ENCODE results near the gene DBT. TPM values are rescaled to one million over a fixed set of nuclear protein-coding genes. Genes with fewer than 3 reads are reported as not detected.

DBT gene
- total RNA-seq, 1 experiment from 2014 or later = 20.3 TPM

DNA sequence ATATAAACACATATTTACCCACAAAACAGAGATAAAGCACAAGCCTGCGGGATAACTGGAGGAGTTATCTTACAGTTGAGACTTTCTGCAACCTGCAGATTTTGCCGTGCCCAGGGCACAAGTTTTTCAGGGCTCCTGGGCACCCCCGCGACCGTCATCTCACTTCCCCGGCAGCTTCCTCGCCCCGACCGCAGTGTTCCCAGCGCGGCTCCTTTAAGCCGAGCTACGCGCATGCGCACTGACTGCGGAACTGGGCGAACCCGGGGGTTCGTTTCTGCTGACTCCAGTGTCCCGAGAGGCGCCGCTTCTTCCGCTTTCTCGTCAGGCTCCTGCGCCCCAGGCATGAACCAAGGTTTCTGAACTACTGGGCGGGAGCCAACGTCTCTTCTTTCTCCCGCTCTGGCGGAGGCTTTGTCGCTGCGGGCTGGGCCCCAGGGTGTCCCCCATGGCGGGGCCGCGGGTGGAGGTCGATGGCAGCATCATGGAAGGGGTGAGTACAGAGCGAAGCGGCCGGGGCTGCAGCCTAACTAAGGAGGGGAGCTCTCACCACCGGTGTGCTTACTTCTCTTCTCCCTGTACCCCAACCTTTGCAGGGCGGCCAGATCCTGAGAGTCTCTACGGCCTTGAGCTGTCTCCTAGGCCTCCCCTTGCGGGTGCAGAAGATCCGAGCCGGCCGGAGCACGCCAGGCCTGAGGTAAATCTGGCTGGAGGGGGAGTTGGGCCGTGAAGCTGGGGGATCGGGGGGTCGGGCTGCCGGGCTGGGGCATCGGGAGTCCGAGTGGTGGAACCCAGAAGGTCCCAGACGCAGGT, 16.5 kb upstream of the DBT start, which contains the start of gene RTCA:
Gene RTCA (plus strand): TSS at position 286 of the 810 bp plus-strand sequence. CDS start 160 bp downstream, at position 446.
- H3K23ac ChIP-seq (ENCODE audit: insufficient read length, low read depth, low read length) = no peak within 1 kb of the TSS
- Mint-ChIP-seq H3K27me3 (ENCODE audit: low read depth) (peaks cover 3% of the 10 kb centered on the region), H3K36me3 (ENCODE audit: insufficient read depth in 1 of 3, low read depth in 3 of 3) (peaks cover 41 to 61% (median 54%) of the 10 kb centered on the region in 3 experiments), H3K27ac (peak within 1 kb of the TSS; percentile 96 to 99 (median 98)), H3K4me3 (peak within 1 kb of the TSS; percentile 98 to 99), H3K9me3 (peaks cover 18 to 32% of the 10 kb centered on the region in 2 experiments), H3K4me1 (peaks cover 6 to 11% of the 10 kb centered on the region in 2 experiments)
- peak within 1 kb of the TSS; percentile 81 for H3K4me2 ChIP-seq (ENCODE audit: insufficient read depth, insufficient read length, low read length)
- H2BK20ac ChIP-seq (ENCODE audit: low read depth, low read length, poor library complexity, severe bottlenecking) = no peak within 1 kb of the TSS
- no peak within 1 kb of the TSS for H2BK12ac ChIP-seq (ENCODE audit: insufficient read length, low read depth, low read length)
- no peak within 1 kb of the TSS for H3K56ac ChIP-seq (ENCODE audit: insufficient read length, low read depth, low read length)
- no peaks in the 10 kb centered on the region for H4K20me1 ChIP-seq (ENCODE audit: control insufficient read depth, insufficient read depth, insufficient read length)
- TF ChIP-seq, protein P1, sequence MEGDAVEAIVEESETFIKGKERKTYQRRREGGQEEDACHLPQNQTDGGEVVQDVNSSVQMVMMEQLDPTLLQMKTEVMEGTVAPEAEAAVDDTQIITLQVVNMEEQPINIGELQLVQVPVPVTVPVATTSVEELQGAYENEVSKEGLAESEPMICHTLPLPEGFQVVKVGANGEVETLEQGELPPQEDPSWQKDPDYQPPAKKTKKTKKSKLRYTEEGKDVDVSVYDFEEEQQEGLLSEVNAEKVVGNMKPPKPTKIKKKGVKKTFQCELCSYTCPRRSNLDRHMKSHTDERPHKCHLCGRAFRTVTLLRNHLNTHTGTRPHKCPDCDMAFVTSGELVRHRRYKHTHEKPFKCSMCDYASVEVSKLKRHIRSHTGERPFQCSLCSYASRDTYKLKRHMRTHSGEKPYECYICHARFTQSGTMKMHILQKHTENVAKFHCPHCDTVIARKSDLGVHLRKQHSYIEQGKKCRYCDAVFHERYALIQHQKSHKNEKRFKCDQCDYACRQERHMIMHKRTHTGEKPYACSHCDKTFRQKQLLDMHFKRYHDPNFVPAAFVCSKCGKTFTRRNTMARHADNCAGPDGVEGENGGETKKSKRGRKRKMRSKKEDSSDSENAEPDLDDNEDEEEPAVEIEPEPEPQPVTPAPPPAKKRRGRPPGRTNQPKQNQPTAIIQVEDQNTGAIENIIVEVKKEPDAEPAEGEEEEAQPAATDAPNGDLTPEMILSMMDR (conservative IDR thresholded peaks at IDR 0.05) = no peak
- no peaks in the 10 kb centered on the region for H3K79me2 ChIP-seq (ENCODE audit: insufficient read depth, low read length)
- H3K14ac ChIP-seq (ENCODE audit: insufficient read depth, low read length) = peak within 1 kb of the TSS; percentile 89
- no peak within 1 kb of the TSS for H2AK5ac ChIP-seq (ENCODE audit: insufficient read length, low read length)
- no peak within 1 kb of the TSS for H3K4ac ChIP-seq (ENCODE audit: low read depth, low read length)
- H2BK120ac ChIP-seq (ENCODE audit: low read depth, low read length, poor library complexity, severe bottlenecking) = no peak within 1 kb of the TSS
- no peaks in the 10 kb centered on the region for H3K9me3 ChIP-seq (ENCODE audit: control insufficient read depth, low read depth, low read length)
- H4K8ac ChIP-seq (replicated peaks; ENCODE audit: insufficient read length, low read depth, low read length) = no peak within 1 kb of the TSS
- H2AFZ ChIP-seq (ENCODE audit: low read length) = peak within 1 kb of the TSS; percentile 70
- no peaks in the 10 kb centered on the region for H3K4me1 ChIP-seq (ENCODE audit: insufficient read depth, low read length)
- peaks cover 6% of the 10 kb centered on the region for H3K23me2 ChIP-seq (ENCODE audit: insufficient read length, low read depth, low read length, poor library complexity, severe bottlenecking)
- peaks cover 4% of the 10 kb centered on the region for H3K79me1 ChIP-seq (ENCODE audit: insufficient read depth, low read depth, low read length, poor library complexity, severe bottlenecking)
- no peak within 1 kb of the TSS for H3T11ph ChIP-seq (ENCODE audit: low read length)
- DNase-seq = peak; percentile 94
- H2BK15ac ChIP-seq (ENCODE audit: low read depth, low read length) = no peak within 1 kb of the TSS
- H3K27me3 ChIP-seq (ENCODE audit: insufficient read depth, low read length) = no peaks in the 10 kb centered on the region
- WGBS (ENCODE audit: extremely low coverage, insufficient read length, low lambda C conversion rate) = no CpG with 5 or more reads among the region's 53 CpGs
- H3K9ac ChIP-seq (ENCODE audit: extremely low read depth, insufficient read length, low read length) = peak within 1 kb of the TSS; percentile 83
- H4K91ac ChIP-seq (ENCODE audit: insufficient read length, low read depth, low read length) = no peak within 1 kb of the TSS
- no peak within 1 kb of the TSS for H2BK5ac ChIP-seq (ENCODE audit: insufficient read length, low read length)
- peak within 1 kb of the TSS; percentile 54 for H3K18ac ChIP-seq (ENCODE audit: insufficient read length, low read depth, low read length)
- H4K5ac ChIP-seq (ENCODE audit: insufficient read length, low read depth, low read length) = no peak within 1 kb of the TSS
- no peak within 1 kb of the TSS for H3K27ac ChIP-seq (ENCODE audit: insufficient read length, low read depth, low read length)

All from H9 (cell line).